ENCODE results near the gene KCNJ18. TPM values are rescaled to one million over a fixed set of nuclear protein-coding genes. Genes with fewer than 3 reads are reported as not detected.
"Not testable (repeated sequence)": the region's sequence is repeated elsewhere in the genome, so short reads cannot be mapped to it uniquely, and the experiment has no call there.

The KCNJ18 gene
- total RNA-seq, 1 experiment from 2014 or later, result not detected

GRCh38 chr17:21674242-21674731 is 18.0 kb upstream of the KCNJ18 start:
- BruUV-seq (replicated peaks), result no TSS peak
- Histone ChIP-seq H3K4me3 (ENCODE audit: low read depth in 2 of 2, low read length in 2 of 2) (no peak overlapping the region; a peak in 1 of 4 replicates), H3K27me3 (ENCODE audit: control insufficient read depth, insufficient read depth, low read length) (no peaks in the 10 kb centered on the region), H3K4me1 (ENCODE audit: control insufficient read depth, insufficient read depth, low read length) (no peaks in the 10 kb centered on the region), H3K9me3 (ENCODE audit: control insufficient read depth, insufficient read depth, low read depth, low read length) (no peaks in the 10 kb centered on the region), H3K27ac (ENCODE audit: low read length) (no peak overlapping the region), H3K36me3 (ENCODE audit: control insufficient read depth, insufficient read depth, low read length) (no peaks in the 10 kb centered on the region)
- ATAC-seq (no peak), DNase-seq (ENCODE audit: low read depth, low spot score) (no peak)
- intact Hi-C loops (cut with micrococcal nuclease; ENCODE audit: unreplicated experiment), result no loop called here
- ChIA-PET CTCF (no interaction called here), POLR2A (no interaction called here)
- in situ Hi-C loops (cut with HindIII; ENCODE audit: low pct_unique_long_range_greater_than_20kb, low sequenced_read_pairs), result no loop called here
- TF ChIP-seq SIN3A (IDR thresholded peaks at IDR 0.05; ENCODE audit: borderline replicate concordance, insufficient read depth, low read depth, low read length) (no peak), POLR2AphosphoS5 (IDR thresholded peaks at IDR 0.05; ENCODE audit: low read depth, low read length) (no peak), REST (IDR thresholded peaks at IDR 0.05; ENCODE audit: insufficient read depth in 1 of 2, low read depth in 2 of 2, low read length in 1 of 2) (no peak), TCF7L2 (IDR thresholded peaks at IDR 0.05; ENCODE audit: low read depth, low read length) (no peak), CTCF (IDR thresholded peaks at IDR 0.05) (no peak)

- H3K27me3 ChIP-seq (ENCODE audit: control insufficient read depth, insufficient read depth, low read length); H3K4me3 ChIP-seq (ENCODE audit: low read depth in 2 of 2, low read length in 2 of 2); H3K4me1 ChIP-seq (ENCODE audit: control insufficient read depth, insufficient read depth, low read length); H3K27ac ChIP-seq (ENCODE audit: low read length); in situ Hi-C loops (cut with HindIII; ENCODE audit: low pct_unique_long_range_greater_than_20kb, low sequenced_read_pairs); ATAC-seq; intact Hi-C loops (cut with micrococcal nuclease; ENCODE audit: unreplicated experiment); DNase-seq (ENCODE audit: low read depth, low spot score); CTCF ChIA-PET; H3K9me3 ChIP-seq (ENCODE audit: control insufficient read depth, insufficient read depth, low read depth, low read length); POLR2A ChIA-PET; H3K36me3 ChIP-seq (ENCODE audit: control insufficient read depth, insufficient read depth, low read length); BruUV-seq (replicated peaks): not testable (repeated sequence)
Observed at GRCh38 chr17:21674891-21675738, 17.2 kb upstream of the KCNJ18 start.

DNA sequence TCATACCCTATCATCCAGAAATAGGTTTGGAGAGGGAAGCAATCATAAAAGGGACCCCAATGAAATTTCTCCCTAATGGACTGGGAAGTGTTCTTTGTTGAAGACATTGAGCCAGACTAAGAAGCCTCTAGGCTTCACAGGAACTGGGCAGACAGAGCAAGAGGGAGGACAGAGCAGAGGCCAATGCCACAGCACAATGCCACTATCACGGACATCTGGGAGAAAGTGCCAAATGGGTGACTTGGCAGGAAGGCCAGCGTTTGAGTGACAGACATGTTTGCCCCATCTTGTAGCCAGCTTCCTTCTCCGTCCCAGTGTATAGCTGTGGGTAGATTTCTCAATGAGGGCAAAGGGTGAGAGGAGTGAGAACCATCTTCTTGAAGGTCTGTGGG is 16.6 kb upstream of the KCNJ18 start:
- ATAC-seq; CTCF ChIA-PET; H3K27me3 ChIP-seq (ENCODE audit: control insufficient read depth, insufficient read depth, low read length); H3K27ac ChIP-seq (ENCODE audit: low read length); H3K4me1 ChIP-seq (ENCODE audit: control insufficient read depth, insufficient read depth, low read length); POLR2A ChIA-PET; DNase-seq (ENCODE audit: low read depth, low spot score); H3K36me3 ChIP-seq (ENCODE audit: control insufficient read depth, insufficient read depth, low read length); H3K9me3 ChIP-seq (ENCODE audit: control insufficient read depth, insufficient read depth, low read depth, low read length); H3K4me3 ChIP-seq (ENCODE audit: low read depth in 2 of 2, low read length in 2 of 2); BruUV-seq (replicated peaks); in situ Hi-C loops (cut with HindIII; ENCODE audit: low pct_unique_long_range_greater_than_20kb, low sequenced_read_pairs); intact Hi-C loops (cut with micrococcal nuclease; ENCODE audit: unreplicated experiment): not testable (repeated sequence)
